Ovary (tissue), 3 donors: ENCODE results near the gene RPL36A.

ENCODE experiments used
- CTCF ChIP-seq, 3 donors: fragments of 450-650 bp in 2 of 3; fragments of 200-600 bp in 1 of 3; IDR thresholded peaks; one replicate each; pipeline versions ENCODE4 v1.5.1 to v1.8.0; 2016 to 2022; ENCODE audit warnings: antibody characterized with exemption in 3 of 3, mild to moderate bottlenecking in 1 of 3
- EP300 ChIP-seq: sonication (generic); formaldehyde crosslinking; IDR thresholded peaks from one replicate; pipeline ENCODE4 v1.6.1; 2017; ENCODE audit warnings: antibody characterized with exemption
- POLR2A ChIP-seq: fragments of 450-650 bp; IDR thresholded peaks from one replicate; pipeline ENCODE4 v1.6.1; 2017; ENCODE audit warnings: antibody characterized with exemption, mild to moderate bottlenecking, moderate library complexity
- donor health status: DM: no; HTN: no; CAD: no.

- TF ChIP-seq CTCF (IDR thresholded peaks at IDR 0.05) = no peak
- TF ChIP-seq POLR2A = no peak
- no peak for TF ChIP-seq EP300
Observed at GRCh38 chrX:101370888-101371504, 19.8 kb upstream of the RPL36A start.
